HG02885 (cell line): ENCODE results near the gene YIF1B.

ENCODE experiments used
- ATAC-seq: cut with Tn5 transposase; IDR thresholded peaks from one replicate; pipeline ENCODE4 v1.9.1; 2021; ENCODE audit warnings: mild to moderate bottlenecking; ENCODE audit not compliant: unreplicated experiment, poor library complexity

The YIF1B gene

GRCh38 chr19:38307076-38307475 lies 8.7 kb downstream of the YIF1B start:
- ATAC-seq: no peak

DNA sequence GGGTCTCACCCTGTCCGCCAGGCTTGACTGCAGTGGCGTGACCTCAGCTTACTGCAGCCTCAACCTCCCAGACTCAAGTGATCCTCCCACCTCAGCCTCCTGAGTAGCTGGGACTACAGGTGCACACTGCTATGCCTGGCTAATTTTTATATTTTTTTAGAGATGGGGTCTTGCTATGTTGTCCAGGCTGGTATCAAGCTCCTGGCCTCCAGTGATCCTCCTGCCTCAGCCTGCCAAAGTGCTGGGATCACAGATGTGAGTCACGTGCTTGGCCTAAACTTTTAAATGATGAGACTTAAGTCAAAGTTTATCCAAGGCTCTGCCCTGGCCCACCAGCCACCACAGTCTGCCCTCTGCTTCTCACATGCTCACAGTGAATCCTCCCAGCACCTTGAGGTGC lies 9.5 kb downstream of the YIF1B start:
- ATAC-seq: no peak

GRCh38 chr19:38304866-38305429 lies 10.8 kb downstream of the YIF1B start:
- no peak for ATAC-seq

DNA sequence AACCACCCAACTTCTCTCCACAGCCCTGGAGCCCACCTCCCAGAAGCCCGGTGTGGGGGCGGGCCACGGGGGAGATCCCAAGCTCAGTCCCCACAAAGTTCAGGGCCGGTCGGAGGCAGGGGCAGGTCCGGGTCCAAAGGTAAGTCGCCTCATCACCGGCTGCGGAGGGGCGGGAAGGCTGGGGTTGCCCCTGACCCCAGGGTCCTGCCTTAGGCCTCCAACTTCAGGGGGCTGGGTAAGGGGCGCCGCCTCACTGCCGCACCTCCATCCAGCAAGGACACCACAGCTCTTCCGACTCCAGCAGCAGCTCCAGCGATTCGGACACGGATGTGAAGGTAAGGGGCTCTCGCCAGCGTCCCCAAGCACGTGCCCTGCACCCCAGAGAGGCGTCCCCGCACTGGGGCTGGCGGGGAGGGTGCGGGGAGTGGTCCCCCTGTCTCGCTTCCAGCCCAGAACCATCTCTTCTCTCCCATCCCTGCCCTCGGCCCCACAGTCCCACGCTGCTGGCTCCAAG lies 11.3 kb downstream of the YIF1B start:
- no peak for ATAC-seq

- ATAC-seq: no peak
Observed at GRCh38 chr19:38303517-38304351, 12.0 kb downstream of the YIF1B start, which contains the start of gene C19orf33. C19orf33 (plus strand) TSS chr19:38304251; CDS start chr19:38304262, 11 bp downstream.

DNA sequence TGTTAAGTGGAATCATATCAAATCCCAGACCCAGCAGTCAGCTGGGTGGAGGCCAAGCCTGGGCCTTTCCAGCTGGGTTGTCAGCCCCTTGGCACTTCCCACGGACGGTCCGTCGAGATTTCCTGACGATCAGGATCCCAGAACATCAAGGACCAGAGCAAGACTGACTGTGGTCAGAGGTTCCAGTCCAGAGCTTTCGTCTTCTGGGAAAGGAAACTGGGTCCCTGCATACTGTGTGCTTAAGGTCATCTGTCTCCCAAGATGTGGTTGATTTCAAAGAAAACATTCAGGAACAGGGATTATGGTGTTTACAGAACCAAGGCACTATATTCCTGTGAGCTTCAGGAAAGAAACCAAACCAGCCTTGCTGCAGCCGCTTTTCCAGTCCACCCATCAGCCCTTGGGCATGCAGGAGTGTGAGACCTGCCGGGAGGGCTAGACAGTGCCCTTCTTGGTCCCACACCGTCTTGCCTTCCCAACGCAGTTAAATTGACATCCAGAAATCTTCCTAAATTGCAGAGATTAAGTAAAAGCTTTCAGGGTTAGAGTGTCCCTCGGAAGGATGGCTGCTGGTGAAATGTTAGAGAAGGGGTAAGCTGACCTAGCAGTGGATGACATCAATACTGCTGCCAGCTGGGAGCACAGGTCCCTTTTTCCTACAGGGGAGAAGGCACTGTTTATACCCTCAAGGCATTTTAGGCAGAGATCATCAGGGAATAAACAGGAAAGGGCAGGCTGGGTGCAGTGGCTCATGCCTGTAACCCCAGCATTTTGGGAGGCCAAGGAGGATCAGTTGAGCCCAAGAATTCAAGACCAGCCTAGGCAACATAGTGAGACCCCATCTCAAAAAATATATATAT lies 16.7 kb downstream of the YIF1B start:
- no peak for ATAC-seq

GRCh38 chr19:38294090-38294489 lies 21.7 kb downstream of the YIF1B start:
- no peak for ATAC-seq

DNA sequence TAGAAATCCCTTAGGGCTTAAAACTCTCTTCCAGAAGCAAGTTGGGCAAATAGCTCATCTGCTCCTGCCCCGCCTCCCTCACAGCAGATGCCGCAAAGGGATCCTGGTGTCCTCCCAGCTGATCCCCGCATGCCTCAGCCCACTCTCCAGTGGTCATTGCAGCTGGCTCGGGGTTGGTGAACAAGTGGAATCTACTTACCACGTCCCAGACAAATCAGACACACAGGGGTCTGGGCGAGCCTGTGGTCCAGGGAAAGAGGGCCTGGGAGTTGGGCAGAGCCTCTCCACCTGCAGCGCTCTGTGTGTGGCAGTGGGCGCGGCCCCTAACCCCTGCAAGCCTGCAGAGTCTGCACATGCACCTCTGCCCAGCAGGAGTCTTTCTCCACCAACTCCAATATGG lies 22.5 kb downstream of the YIF1B start:
- ATAC-seq: no peak

DNA sequence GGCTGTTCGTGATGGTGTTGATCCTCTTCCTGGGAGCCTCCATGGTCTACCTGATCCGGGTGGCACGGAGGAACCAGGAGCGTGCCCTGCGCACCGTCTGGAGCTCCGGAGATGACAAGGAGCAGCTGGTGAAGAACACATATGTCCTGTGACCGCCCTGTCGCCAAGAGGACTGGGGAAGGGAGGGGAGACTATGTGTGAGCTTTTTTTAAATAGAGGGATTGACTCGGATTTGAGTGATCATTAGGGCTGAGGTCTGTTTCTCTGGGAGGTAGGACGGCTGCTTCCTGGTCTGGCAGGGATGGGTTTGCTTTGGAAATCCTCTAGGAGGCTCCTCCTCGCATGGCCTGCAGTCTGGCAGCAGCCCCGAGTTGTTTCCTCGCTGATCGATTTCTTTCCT lies 23.9 kb downstream of the YIF1B start:
- no peak for ATAC-seq

- no peak for ATAC-seq
Observed at GRCh38 chr19:38290631-38291147, 25.1 kb downstream of the YIF1B start.

GRCh38 chr19:38289955-38290354 lies 25.8 kb downstream of the YIF1B start:
- ATAC-seq: no peak

DNA sequence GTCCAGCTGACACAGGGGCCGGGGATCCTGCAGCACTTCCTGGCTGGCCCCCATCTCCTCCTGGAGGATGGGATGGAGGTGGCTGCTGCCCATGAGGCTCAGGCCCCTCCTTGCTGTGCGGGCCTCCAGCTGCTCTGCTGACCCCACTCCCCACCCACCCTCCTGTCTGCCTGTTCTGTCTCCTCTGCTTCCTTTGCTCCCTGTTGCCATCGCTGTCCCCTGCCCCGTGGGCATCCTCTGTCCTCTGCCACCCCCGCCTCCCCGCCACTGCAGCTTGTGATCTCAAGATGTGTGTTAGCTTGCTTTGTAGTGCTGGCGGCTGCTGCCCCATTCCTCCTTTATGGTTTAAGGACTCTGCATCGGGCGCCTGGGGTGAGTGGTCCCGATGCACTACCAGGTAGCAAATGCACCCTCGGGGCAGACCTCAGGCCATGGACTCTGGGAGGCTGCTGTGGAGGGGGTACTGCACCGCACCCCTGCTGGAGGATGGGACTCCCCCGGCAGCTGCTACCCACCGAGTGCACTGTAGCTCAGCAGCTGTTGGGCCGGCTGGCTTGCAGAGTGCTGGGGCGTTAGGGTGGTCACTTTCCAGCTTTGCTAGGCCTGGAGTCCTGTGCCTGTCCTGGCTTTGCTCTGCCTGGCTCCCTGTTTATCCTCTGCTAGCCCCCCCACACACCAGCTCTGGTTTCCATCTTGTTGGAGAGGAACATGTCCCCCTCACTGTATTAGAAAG lies 27.5 kb downstream of the YIF1B start:
- no peak for ATAC-seq

DNA sequence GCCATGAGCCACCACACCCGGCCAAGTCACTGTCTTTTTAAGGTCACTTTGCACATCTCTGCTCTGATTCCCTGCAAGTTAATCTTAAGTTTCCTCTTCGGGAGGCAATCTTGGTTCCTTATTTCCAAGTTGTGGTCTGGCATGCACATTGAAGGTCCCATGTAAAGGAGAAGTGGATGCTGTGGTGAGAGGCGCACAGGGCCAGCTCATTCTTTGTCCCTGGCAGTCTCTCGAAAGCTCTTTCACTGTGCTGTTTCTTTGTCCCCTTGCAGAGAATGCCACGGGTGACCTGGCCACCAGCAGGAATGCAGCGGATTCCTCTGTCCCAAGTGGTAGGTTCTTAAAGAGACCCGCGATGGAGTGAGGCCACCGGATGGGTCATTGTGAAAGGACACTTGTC lies 28.1 kb downstream of the YIF1B start:
- no peak for ATAC-seq

- no peak for ATAC-seq
Observed at GRCh38 chr19:38285567-38285966, 30.2 kb downstream of the YIF1B start.

GRCh38 chr19:38284422-38284821 lies 31.3 kb downstream of the YIF1B start:
- ATAC-seq: no peak

- ATAC-seq: no peak
Observed at GRCh38 chr19:38283271-38283670, 32.5 kb downstream of the YIF1B start.

DNA sequence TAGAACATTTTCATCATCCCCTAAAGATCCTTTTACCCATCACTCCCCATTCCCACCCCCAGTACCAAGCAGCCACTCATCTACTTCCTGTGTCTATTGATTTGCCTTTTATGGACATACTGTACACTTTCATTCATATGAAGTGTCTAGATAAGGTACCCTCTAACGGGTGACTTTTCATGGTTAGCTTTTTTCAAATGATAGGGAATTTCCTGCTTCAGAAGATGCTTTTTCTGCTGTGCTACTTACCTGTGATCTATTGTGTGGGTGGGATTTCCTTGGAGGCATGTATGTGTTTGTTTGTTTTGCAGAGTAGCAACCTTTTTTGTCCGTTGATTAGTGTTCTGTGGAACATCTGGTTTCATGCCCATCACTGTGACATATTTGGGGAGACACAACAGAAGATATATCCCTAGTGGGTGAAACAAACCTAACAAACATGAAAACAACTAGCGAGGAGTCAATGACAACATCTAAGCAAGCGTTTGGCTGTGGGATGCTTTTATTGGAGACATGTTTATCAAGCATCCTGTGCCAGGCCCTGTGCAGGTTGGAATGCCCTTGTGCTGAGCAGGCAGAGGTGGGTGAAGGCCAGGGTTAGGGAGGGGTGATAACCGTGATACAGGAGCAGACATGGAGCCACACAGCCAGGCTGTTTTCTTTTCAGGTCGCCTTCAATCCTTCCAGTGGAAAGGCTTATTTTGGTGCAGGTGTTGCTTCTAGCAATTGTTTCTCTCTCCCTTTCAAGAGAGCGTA lies 33.8 kb downstream of the YIF1B start:
- no peak for ATAC-seq

DNA sequence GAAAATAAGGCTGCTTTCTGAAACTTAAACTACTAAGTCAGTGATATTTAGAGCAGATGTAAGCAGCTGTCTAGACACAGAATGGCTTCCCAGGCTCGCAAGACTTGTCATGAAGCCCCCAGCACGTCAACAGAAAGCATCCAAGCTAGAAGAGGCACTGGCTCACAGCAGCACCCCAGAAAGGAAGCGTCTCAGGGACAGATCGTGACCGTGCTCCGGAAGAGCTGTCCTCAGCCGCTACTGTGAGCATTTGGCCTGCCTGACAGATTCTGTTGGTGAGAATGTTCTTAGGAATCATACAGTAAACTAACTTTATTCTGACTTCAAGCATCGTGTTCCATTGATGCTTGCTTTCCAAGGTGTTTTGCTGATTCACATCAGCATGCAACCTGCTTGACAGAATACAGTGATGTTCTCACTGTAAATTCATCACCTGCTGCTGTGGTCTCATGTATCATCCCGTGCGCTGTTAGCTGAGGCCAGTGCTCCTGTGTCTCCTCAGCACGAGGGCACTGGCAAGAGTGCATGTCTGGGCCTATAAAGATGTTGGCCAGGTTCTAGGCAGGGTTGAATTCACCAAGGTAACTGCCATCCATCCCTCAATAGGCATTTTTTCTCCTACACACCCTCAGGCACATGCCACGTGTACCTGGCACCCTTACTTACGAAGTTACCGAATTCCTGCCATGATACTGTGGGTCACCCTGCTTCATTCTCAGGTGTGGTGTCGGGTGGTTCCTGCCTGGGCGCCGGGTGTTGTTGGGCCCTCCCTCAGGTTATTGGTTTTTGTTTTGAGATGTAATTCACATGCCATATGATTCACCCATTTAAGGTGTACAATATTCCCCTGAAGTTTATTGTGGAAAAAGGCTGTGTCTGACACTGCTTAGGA lies 35.5 kb downstream of the YIF1B start:
- no peak for ATAC-seq
